Activated CD4-positive, alpha-beta T cell treated with anti-CD3 and anti-CD28 coated beads, Interleukin-2, amount 50 U/mL, for 24 hours (primary cell): Measurements from ENCODE around the gene TTC34.

Experiments
- DNase-seq, 2 donors: peaks; one replicate each; pipeline ENCODE4 v3.0.0-alpha.2; 2020; ENCODE audit warnings: low read depth in 1 of 2, low spot score in 1 of 2

Gene TTC34

GRCh38 chr1:2814511-2815075 is 13.1 kb upstream of the TTC34 start:
- DNase-seq, result no peak

- no peak for DNase-seq
Measured at GRCh38 chr1:2812939-2813653, 11.6 kb upstream of the TTC34 start.

GRCh38 chr1:2812136-2812535 is 10.6 kb upstream of the TTC34 start:
- DNase-seq, result no peak

- no peak for DNase-seq
Measured at GRCh38 chr1:2811533-2811918, 10.0 kb upstream of the TTC34 start.

GRCh38 chr1:2810899-2811532 is 9.5 kb upstream of the TTC34 start:
- DNase-seq, result no peak

- no peak for DNase-seq
Measured at GRCh38 chr1:2810281-2810680, 8.8 kb upstream of the TTC34 start.

GRCh38 chr1:2809656-2810055 is 8.2 kb upstream of the TTC34 start:
- DNase-seq, result no peak

- no peak for DNase-seq
Measured at GRCh38 chr1:2808831-2809605, 7.5 kb upstream of the TTC34 start.

- no peak for DNase-seq
Measured at GRCh38 chr1:2808386-2808705, 6.9 kb upstream of the TTC34 start.

GRCh38 chr1:2807678-2808385 is 6.3 kb upstream of the TTC34 start:
- DNase-seq, result no peak

GRCh38 chr1:2807036-2807435 is 5.5 kb upstream of the TTC34 start:
- no peak for DNase-seq

- no peak for DNase-seq
Measured at GRCh38 chr1:2806591-2806990, 5.1 kb upstream of the TTC34 start.

GRCh38 chr1:2805801-2806430 is 4.4 kb upstream of the TTC34 start:
- DNase-seq, result no peak

GRCh38 chr1:2804628-2805351 is 3.3 kb upstream of the TTC34 start:
- no peak for DNase-seq

- DNase-seq, result no peak
Measured at GRCh38 chr1:2803931-2804627, 2.6 kb upstream of the TTC34 start.

GRCh38 chr1:2803086-2803930 is 1.8 kb upstream of the TTC34 start:
- no peak for DNase-seq

GRCh38 chr1:2802421-2802961 is 998 bp upstream of the TTC34 start:
- DNase-seq, result no peak

GRCh38 chr1:2801046-2801445 is 447 bp downstream of the TTC34 start:
- no peak for DNase-seq

- no peak for DNase-seq
Measured at GRCh38 chr1:2800664-2801045, 838 bp downstream of the TTC34 start.
